NCI-H1694 (cell line): ENCODE data around the gene SLC45A2.

ENCODE experiments used
- DNase-seq: peaks from one replicate; lab custom pipeline; 2025; lab: John Stamatoyannopoulos, UW

The SLC45A2 gene

GRCh38 chr5:34007621-34008600, 23.4 kb upstream of the SLC45A2 start, which contains the start of gene AMACR:
Gene AMACR, minus strand, starts transcription at chr5:34008050. Its CDS starts 31 bp downstream, at chr5:34008019.
- DNase-seq, result peak; percentile 87

- DNase-seq, result no peak
Observed at GRCh38 chr5:34007201-34007620, 22.7 kb upstream of the SLC45A2 start.

- no peak for DNase-seq
Observed at GRCh38 chr5:34005681-34006080, 21.2 kb upstream of the SLC45A2 start.

- no peak for DNase-seq
Observed at GRCh38 chr5:34005211-34005610, 20.7 kb upstream of the SLC45A2 start.

GRCh38 chr5:34003941-34004340, 19.4 kb upstream of the SLC45A2 start:
- no peak for DNase-seq

- DNase-seq, result no peak
Observed at GRCh38 chr5:34002629-34003328, 18.3 kb upstream of the SLC45A2 start.

GRCh38 chr5:34001241-34001841, 16.8 kb upstream of the SLC45A2 start:
- DNase-seq, result peak; percentile 70

GRCh38 chr5:33999978-34000377, 15.5 kb upstream of the SLC45A2 start:
- no peak for DNase-seq

- DNase-seq, result peak; percentile 89
Observed at GRCh38 chr5:33997331-33997983, 13.0 kb upstream of the SLC45A2 start.

- no peak for DNase-seq
Observed at GRCh38 chr5:33995865-33996264, 11.4 kb upstream of the SLC45A2 start.

- DNase-seq, result no peak
Observed at GRCh38 chr5:33994845-33995244, 10.4 kb upstream of the SLC45A2 start.

GRCh38 chr5:33992864-33993263, 8.4 kb upstream of the SLC45A2 start:
- no peak for DNase-seq

- DNase-seq, result no peak
Observed at GRCh38 chr5:33985447-33985846, 954 bp upstream of the SLC45A2 start.

GRCh38 chr5:33984178-33984577, 315 bp downstream of the SLC45A2 start:
- no peak for DNase-seq

GRCh38 chr5:33981408-33982162, 2.9 kb downstream of the SLC45A2 start:
- DNase-seq, result no peak

GRCh38 chr5:33980030-33980429, 4.5 kb downstream of the SLC45A2 start:
- DNase-seq, result no peak

GRCh38 chr5:33978306-33978705, 6.2 kb downstream of the SLC45A2 start:
- no peak for DNase-seq

- DNase-seq, result no peak
Observed at GRCh38 chr5:33976307-33976706, 8.2 kb downstream of the SLC45A2 start.

GRCh38 chr5:33975852-33976251, 8.6 kb downstream of the SLC45A2 start:
- no peak for DNase-seq

GRCh38 chr5:33973271-33973670, 11.2 kb downstream of the SLC45A2 start:
- DNase-seq, result no peak
